GM18507 (cell line): ENCODE results near the gene CHCHD3.

ENCODE experiments used
- DNase-seq: peaks from one replicate; pipeline ENCODE4 v3.0.0; 2011; ENCODE audit warnings: low read depth; ENCODE audit not compliant: insufficient read length; ENCODE audit errors: extremely low spot score
- FAIRE-seq: peaks from 2 replicates; lab custom pipeline; 2011; peaks lifted over from hg19 to GRCh38; lab: Jason Lieb, UNC

Gene CHCHD3

DNA sequence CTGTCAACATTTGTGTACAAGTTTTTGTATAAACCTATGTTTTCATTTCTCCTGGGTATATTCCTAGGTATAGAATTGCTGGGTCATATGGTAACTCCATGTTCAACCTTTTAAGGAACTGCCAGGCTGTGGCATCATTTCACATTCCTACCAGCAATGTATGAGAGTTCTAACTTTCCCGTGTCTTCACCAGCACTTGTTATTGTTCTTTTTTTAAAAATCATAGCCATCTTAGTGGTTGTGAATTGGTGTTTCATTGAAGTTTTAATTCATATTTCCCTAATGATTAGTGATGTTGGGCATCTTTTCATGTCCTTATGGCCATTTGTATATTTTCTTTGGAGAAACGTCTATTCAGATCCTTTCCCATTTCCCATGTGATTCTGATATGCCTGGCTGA is 312.6 kb downstream of the CHCHD3 start:
- FAIRE-seq = no peak
- DNase-seq = no peak

- FAIRE-seq (no peak), DNase-seq (no peak)
Measured at GRCh38 chr7:132768099-132768498, 313.8 kb downstream of the CHCHD3 start.

DNA sequence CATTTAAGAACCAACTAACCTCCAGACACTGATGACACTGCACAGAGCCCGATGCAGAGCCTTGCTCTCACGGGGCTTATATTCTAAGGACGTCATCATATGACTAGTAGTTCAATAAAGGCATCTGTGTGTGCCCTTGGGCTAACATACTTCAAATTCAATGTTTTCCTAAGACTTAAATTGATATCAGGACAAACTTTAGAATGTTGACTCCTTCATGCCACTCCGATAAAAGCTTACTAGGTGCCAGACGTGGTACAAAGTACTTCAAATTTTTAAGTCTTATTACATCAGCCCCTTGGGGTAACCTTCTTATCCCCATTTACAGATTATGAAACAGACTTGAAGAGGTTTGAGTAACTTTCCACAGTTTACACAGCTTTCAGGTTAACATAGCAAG is 314.5 kb downstream of the CHCHD3 start:
- FAIRE-seq = no peak
- DNase-seq = no peak

DNA sequence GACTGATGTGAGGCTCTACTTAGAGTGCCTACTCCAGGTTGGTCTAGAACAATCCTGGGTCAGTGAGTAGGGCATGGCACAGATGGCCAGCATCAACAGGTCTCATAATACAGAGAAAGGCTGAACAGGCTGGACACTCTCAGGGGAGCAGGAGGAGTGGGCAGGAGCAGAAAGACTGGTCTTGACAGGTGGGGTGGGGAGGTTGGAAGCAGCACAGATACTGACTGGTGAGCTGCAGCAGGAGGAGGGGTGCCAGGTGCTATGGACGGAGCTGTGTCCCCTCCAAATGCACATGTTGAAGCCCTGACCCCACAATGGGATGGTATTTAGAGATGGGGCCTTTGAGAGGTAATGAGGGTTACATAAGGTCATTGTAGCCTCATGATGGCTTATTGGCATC is 315.2 kb downstream of the CHCHD3 start:
- FAIRE-seq (no peak), DNase-seq (no peak)

GRCh38 chr7:132765861-132766260 is 316.0 kb downstream of the CHCHD3 start:
- DNase-seq = no peak
- no peak for FAIRE-seq

GRCh38 chr7:132764762-132765161 is 317.1 kb downstream of the CHCHD3 start:
- FAIRE-seq (no peak), DNase-seq (no peak)

DNA sequence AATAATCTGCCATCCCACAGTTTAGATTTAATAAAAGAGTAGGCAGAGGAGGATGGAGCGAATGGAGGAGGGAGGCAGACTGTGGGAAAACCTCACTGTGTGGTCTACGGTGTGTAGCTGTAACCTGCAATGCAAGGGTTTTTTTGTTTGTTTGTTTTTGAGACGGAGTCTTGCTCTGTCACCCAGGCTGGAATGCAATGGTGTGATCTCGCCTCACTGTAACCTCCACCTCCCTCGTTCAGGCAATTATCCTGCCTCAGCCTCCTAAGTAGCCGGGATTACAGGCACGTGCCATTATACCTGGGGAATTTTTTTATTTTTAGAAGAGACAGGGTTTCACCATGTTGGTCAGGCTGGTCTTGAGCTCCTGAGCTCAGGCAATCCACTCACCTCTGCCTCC is 321.0 kb downstream of the CHCHD3 start:
- FAIRE-seq = no peak
- no peak for DNase-seq

DNA sequence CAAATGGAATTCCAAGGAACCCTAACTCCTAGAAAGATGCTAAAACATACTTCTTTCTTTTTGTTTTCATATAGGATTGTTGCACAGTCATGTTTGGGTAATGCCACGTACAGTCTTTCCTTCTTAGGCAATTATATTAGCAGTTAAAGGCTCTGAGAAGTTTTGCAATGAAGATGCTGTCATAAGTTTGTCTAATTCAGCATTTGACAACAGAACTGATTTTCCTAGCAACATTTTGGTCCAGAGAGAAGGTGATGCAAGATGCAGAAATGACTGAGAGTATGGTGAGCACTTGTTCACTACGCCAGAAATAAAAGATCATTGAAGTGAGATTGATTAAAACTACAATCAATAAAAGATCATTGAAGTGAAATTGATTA is 321.7 kb downstream of the CHCHD3 start:
- DNase-seq = no peak
- FAIRE-seq = no peak

GRCh38 chr7:132759482-132760243 is 322.2 kb downstream of the CHCHD3 start:
- DNase-seq (no peak), FAIRE-seq (no peak)

DNA sequence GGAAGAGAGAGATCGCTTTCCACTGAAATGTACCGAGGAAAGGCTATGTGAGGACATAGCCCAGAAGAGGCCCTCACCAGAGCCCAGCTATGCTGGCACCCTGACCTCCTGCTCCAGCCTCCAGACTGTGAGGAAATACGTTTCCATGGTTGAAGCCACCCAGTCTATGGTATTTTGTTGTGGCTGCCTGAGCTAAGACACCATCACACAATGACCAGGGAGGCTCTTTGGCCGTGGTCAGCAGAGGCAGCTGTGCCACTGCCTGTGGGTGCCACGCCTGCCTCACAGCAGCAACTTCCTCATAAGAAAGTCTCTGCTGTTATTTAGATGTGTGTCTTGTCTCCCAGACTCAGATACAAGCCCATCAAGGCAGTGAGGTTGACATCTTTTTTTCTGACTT is 322.9 kb downstream of the CHCHD3 start:
- DNase-seq (no peak), FAIRE-seq (no peak)

GRCh38 chr7:132757783-132758182 is 324.1 kb downstream of the CHCHD3 start:
- FAIRE-seq (no peak), DNase-seq (no peak)

GRCh38 chr7:132756484-132756990 is 325.4 kb downstream of the CHCHD3 start:
- FAIRE-seq (no peak), DNase-seq (no peak)

DNA sequence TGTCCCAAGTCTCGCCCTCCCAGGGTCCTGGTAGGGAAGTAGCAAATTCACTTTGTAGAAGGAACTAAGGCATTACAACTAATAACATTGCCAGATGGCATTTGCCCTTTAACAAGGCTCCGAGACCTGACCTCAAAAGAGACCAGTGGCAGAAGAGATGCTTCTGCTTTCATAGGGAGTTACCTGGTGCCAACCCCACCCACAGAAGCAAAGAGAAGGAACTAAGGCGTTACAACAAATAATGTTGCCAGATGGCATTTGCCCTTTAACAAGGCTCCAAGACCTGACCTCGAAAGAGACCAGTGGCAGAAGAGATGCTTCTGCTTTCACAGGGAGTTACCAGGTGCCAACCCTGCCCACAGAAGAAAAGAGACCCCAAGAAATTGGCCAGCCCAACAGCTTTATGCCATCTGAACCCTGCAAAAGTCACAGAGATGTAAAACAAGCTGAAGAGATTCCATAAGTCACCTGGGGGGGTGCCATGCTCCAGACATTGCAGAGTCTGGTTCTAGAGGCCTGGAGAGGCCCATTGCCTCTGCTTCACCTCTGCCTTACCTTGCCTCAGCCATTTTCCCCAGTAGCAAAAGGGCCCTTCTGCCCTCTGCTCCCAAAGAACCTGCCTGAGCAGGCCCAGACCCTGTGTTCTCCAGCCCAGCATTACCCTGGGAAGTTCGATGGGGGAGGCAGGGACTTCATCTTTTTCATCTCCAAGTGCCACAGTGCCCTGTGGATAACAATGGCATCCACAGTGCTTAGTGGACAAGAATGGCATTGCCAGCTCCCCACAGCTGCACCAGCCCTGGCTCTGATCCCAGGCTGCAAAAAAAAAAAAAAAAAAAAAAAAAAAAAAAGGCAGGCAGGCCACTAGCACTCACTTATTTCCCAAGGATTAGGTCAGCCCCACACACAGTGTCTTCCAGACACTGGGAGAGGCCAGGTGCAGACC is 326.1 kb downstream of the CHCHD3 start:
- DNase-seq (no peak), FAIRE-seq (no peak)

GRCh38 chr7:132752431-132752830 is 329.5 kb downstream of the CHCHD3 start:
- FAIRE-seq = no peak

GRCh38 chr7:132751244-132751647 is 330.6 kb downstream of the CHCHD3 start:
- FAIRE-seq (no peak), DNase-seq (no peak)

More at GRCh38 chr7:132752431-132752830, 329.5 kb downstream of the CHCHD3 start:
- no peak for DNase-seq

DNA sequence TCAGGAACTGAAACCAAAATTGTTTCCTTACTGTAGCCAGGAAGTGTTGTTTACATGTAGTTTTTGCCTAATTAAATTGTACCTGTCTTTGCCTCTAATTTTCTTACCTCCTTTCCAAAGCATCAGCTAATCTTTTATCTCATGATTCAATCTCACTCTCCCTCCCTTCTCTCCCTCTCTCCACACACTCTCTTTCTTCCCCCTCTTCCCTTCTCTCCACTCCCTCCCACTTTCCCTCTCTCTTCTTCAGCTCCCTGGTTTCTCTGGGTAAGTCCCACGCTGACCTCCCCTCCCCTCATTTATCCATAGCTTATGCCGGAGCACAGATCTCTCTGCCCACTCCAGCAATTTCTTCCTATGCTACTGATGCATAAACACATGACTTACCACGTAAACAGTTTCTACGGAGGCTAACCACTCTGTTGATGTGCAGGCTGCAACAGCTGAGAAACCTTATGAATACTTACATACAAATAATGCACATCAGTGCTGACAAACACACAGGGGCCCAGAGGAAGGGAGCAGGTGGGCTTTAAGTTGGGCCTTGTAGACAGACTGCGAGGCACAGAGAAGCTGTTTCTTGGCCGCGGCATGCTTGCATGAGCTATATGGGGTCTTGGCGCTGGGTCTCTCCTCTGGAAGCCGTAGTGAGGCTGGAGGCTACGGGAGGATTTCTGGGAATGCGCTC is 331.2 kb downstream of the CHCHD3 start:
- DNase-seq = no peak
- FAIRE-seq = no peak

- DNase-seq (no peak), FAIRE-seq (no peak)
Measured at GRCh38 chr7:132750096-132750495, 331.8 kb downstream of the CHCHD3 start.

- no peak for FAIRE-seq
Measured at GRCh38 chr7:132745510-132745909, 336.4 kb downstream of the CHCHD3 start.

DNA sequence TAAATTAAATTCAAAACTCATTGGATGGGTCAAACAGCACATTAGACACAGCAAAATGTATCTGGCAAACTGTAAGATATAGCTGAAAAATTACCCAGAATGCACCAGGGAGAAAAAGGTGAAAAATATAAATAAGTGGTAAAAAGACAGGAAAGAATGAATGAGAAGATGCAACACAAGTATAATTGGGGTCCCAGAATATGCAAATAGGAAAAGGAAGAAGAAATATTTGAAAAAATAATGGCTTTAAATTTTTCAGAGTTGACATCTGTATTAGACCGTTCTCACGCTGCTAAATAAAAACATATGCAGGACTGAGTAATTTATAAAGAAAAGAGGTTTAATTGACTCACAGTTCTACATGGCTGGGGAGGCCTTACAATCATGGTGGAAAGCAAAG is 337.9 kb downstream of the CHCHD3 start:
- DNase-seq = no peak

More at GRCh38 chr7:132745510-132745909, 336.4 kb downstream of the CHCHD3 start:
- DNase-seq = no peak

GRCh38 chr7:132742189-132742612 is 339.7 kb downstream of the CHCHD3 start:
- FAIRE-seq = no peak

More for the DNA sequence above, 337.9 kb downstream of the CHCHD3 start:
- FAIRE-seq = no peak

More at GRCh38 chr7:132742189-132742612, 339.7 kb downstream of the CHCHD3 start:
- no peak for DNase-seq
